Measurements from ENCODE around the gene ITSN2. TPM values are rescaled to one million over a fixed set of nuclear protein-coding genes. Genes with fewer than 3 reads are reported as not detected.

The ITSN2 gene
- total and polyA plus RNA-seq, 2 donors: 24.7 to 61.3 TPM

GRCh38 chr2:24337890-24338289, 22.4 kb downstream of the ITSN2 start:
- Histone ChIP-seq H3K27ac (ENCODE audit: low read depth) (no peak overlapping the region), H3K4me1 (ENCODE audit: insufficient read depth) (no peaks in the 10 kb centered on the region), H3K36me3 (ENCODE audit: insufficient read depth) (no peaks in the 10 kb centered on the region), H3K4me3 (ENCODE audit: low read depth, low read length) (no peak overlapping the region)
- WGBS: 41% methylated on average over 1 of the region's 1 CpG
- no peak for DNase-seq (ENCODE audit: extremely low spot score)

- Histone ChIP-seq H3K27ac (ENCODE audit: low read depth) (no peak overlapping the region), H3K4me3 (ENCODE audit: low read depth, low read length) (no peak overlapping the region), H3K36me3 (ENCODE audit: insufficient read depth) (no peaks in the 10 kb centered on the region), H3K4me1 (ENCODE audit: insufficient read depth) (no peaks in the 10 kb centered on the region)
- 89% methylated on average over 4 of the region's 4 CpGs for WGBS
- no peak for DNase-seq (ENCODE audit: extremely low spot score)
Observed at GRCh38 chr2:24336811-24337210, 23.5 kb downstream of the ITSN2 start.

GRCh38 chr2:24334245-24334633, 26.1 kb downstream of the ITSN2 start:
- 82% methylated on average over 8 of the region's 9 CpGs for WGBS

GRCh38 chr2:24332791-24333540, 27.4 kb downstream of the ITSN2 start:
- no peak overlapping the region for H3K27ac ChIP-seq (ENCODE audit: low read depth)
- H3K36me3 ChIP-seq (ENCODE audit: insufficient read depth): no peaks in the 10 kb centered on the region
- no peak overlapping the region for H3K4me3 ChIP-seq (ENCODE audit: low read depth, low read length)
- DNase-seq (ENCODE audit: extremely low spot score): no peak
- WGBS: 79% methylated on average over 2 of the region's 2 CpGs
- H3K4me1 ChIP-seq (ENCODE audit: insufficient read depth): peaks cover 1% of the 10 kb centered on the region

More at GRCh38 chr2:24334245-24334633, 26.1 kb downstream of the ITSN2 start:
- no peak for DNase-seq (ENCODE audit: extremely low spot score)
- H3K36me3 ChIP-seq (ENCODE audit: insufficient read depth): no peaks in the 10 kb centered on the region
- H3K4me3 ChIP-seq (ENCODE audit: low read depth, low read length): no peak overlapping the region
- peaks cover 1% of the 10 kb centered on the region for H3K4me1 ChIP-seq (ENCODE audit: insufficient read depth)
- H3K27ac ChIP-seq (ENCODE audit: low read depth): no peak overlapping the region

- H3K4me1 ChIP-seq (ENCODE audit: insufficient read depth): peaks cover 1% of the 10 kb centered on the region
Observed at GRCh38 chr2:24330161-24330560, 30.2 kb downstream of the ITSN2 start.

DNA sequence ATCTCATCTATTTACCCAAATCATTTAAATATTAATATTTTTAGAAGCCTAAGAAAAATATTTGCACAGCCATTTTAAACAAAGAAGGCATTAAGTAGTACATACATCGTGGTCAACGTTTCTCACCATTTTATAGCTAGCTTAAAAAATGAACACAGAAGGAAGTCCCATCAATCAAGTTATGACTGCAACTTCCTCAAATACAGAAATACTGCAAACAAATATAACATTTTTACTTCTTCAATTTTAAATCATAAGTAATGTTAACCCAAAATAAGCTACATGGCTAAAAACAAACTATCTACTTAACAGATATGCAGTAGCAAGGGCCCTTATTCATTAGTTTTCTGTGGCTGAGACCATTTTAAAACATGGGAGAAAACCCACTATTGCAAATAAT, 30.6 kb downstream of the ITSN2 start:
- 43% methylated on average over 2 of the region's 2 CpGs for WGBS
- no peak overlapping the region for H3K27ac ChIP-seq (ENCODE audit: low read depth)
- peaks cover 1% of the 10 kb centered on the region for H3K4me1 ChIP-seq (ENCODE audit: insufficient read depth)
- no peak overlapping the region for H3K4me3 ChIP-seq (ENCODE audit: low read depth, low read length)
- no peak for DNase-seq (ENCODE audit: extremely low spot score)
- no peaks in the 10 kb centered on the region for H3K36me3 ChIP-seq (ENCODE audit: insufficient read depth)

More at GRCh38 chr2:24330161-24330560, 30.2 kb downstream of the ITSN2 start:
- DNase-seq (ENCODE audit: extremely low spot score): no peak
- Histone ChIP-seq H3K4me3 (ENCODE audit: low read depth, low read length) (no peak overlapping the region), H3K27ac (ENCODE audit: low read depth) (no peak overlapping the region), H3K36me3 (ENCODE audit: insufficient read depth) (no peaks in the 10 kb centered on the region)
- 89% methylated on average over 11 of the region's 11 CpGs for whole genome bisulfite sequencing

- Histone ChIP-seq H3K4me3 (ENCODE audit: low read depth, low read length) (no peak overlapping the region), H3K27ac (ENCODE audit: low read depth) (no peak overlapping the region), H3K36me3 (ENCODE audit: insufficient read depth) (no peaks in the 10 kb centered on the region), H3K4me1 (ENCODE audit: insufficient read depth) (peaks cover 1% of the 10 kb centered on the region)
- 52% methylated on average over 3 of the region's 3 CpGs for WGBS
- DNase-seq (ENCODE audit: extremely low spot score): no peak
Observed at GRCh38 chr2:24328010-24328409, 32.3 kb downstream of the ITSN2 start.

- Histone ChIP-seq H3K27ac (ENCODE audit: low read depth) (no peak overlapping the region), H3K36me3 (ENCODE audit: insufficient read depth) (no peaks in the 10 kb centered on the region), H3K4me3 (ENCODE audit: low read depth, low read length) (no peak overlapping the region), H3K4me1 (ENCODE audit: insufficient read depth) (no peaks in the 10 kb centered on the region)
- DNase-seq (ENCODE audit: extremely low spot score): no peak
Observed at GRCh38 chr2:24317491-24317920, 42.8 kb downstream of the ITSN2 start.

GRCh38 chr2:24315669-24316068, 44.7 kb downstream of the ITSN2 start:
- Histone ChIP-seq H3K27ac (ENCODE audit: low read depth) (no peak overlapping the region), H3K4me3 (ENCODE audit: low read depth, low read length) (no peak overlapping the region), H3K36me3 (ENCODE audit: insufficient read depth) (peaks cover 2% of the 10 kb centered on the region), H3K4me1 (ENCODE audit: insufficient read depth) (no peaks in the 10 kb centered on the region)
- no peak for DNase-seq (ENCODE audit: extremely low spot score)
- WGBS: 86% methylated on average over 3 of the region's 3 CpGs

GRCh38 chr2:24313744-24314632, 46.3 kb downstream of the ITSN2 start:
- no peaks in the 10 kb centered on the region for H3K4me1 ChIP-seq (ENCODE audit: insufficient read depth)
- 92% methylated on average over 5 of the region's 5 CpGs for WGBS
- DNase-seq (ENCODE audit: extremely low spot score): no peak

GRCh38 chr2:24307961-24308360, 52.4 kb downstream of the ITSN2 start:
- DNase-seq (ENCODE audit: extremely low spot score): no peak
- 83% methylated on average over 2 of the region's 2 CpGs for WGBS
- Histone ChIP-seq H3K36me3 (ENCODE audit: insufficient read depth) (peaks cover 6% of the 10 kb centered on the region), H3K27ac (ENCODE audit: low read depth) (no peak overlapping the region), H3K4me3 (ENCODE audit: low read depth, low read length) (no peak overlapping the region), H3K4me1 (ENCODE audit: insufficient read depth) (no peaks in the 10 kb centered on the region)

More at GRCh38 chr2:24313744-24314632, 46.3 kb downstream of the ITSN2 start:
- Histone ChIP-seq H3K4me3 (ENCODE audit: low read depth, low read length) (no peak overlapping the region), H3K36me3 (ENCODE audit: insufficient read depth) (peaks cover 2% of the 10 kb centered on the region), H3K27ac (ENCODE audit: low read depth) (no peak overlapping the region)

DNA sequence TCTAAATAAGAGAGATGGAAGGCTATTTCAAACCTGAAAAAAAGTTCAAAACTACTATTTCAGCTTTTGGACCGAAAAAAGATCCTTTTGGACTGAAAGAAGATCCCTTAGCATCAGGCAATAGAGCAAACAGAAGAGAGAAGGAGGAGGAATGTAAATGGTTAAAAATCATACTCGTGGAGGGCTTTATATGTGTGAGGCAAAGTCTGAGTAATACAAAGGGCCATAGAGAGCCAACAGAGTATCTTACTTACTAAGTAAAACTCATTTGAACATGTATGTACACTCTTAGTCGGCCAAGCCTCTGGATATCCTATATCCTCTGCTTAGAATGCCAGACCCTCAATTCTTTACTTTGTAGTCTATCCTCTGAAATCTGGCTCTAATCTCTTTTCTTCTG, 55.7 kb downstream of the ITSN2 start:
- peak; percentile 1 for DNase-seq (ENCODE audit: extremely low spot score)
- H3K4me3 ChIP-seq (ENCODE audit: low read depth, low read length): no peak overlapping the region
- H3K4me1 ChIP-seq (ENCODE audit: insufficient read depth): no peaks in the 10 kb centered on the region
- peaks cover 7% of the 10 kb centered on the region for H3K36me3 ChIP-seq (ENCODE audit: insufficient read depth)
- WGBS: 37% methylated on average over 3 of the region's 3 CpGs
- H3K27ac ChIP-seq (ENCODE audit: low read depth): peak overlapping the region; percentile 28

- peaks cover 7% of the 10 kb centered on the region for H3K36me3 ChIP-seq (ENCODE audit: insufficient read depth)
- H3K27ac ChIP-seq (ENCODE audit: low read depth): no peak overlapping the region
- no peaks in the 10 kb centered on the region for H3K4me1 ChIP-seq (ENCODE audit: insufficient read depth)
- H3K4me3 ChIP-seq (ENCODE audit: low read depth, low read length): no peak overlapping the region
- 20% methylated on average over 4 of the region's 4 CpGs for WGBS
- peak; percentile 61 for DNase-seq (ENCODE audit: extremely low spot score)
Observed at GRCh38 chr2:24304098-24304497, 56.2 kb downstream of the ITSN2 start.

GRCh38 chr2:24301599-24301998, 58.7 kb downstream of the ITSN2 start:
- H3K4me3 ChIP-seq (ENCODE audit: low read depth, low read length): no peak overlapping the region
- H3K27ac ChIP-seq (ENCODE audit: low read depth): no peak overlapping the region
- 98% methylated on average over 6 of the region's 6 CpGs for WGBS
- no peak for DNase-seq (ENCODE audit: extremely low spot score)
- H3K36me3 ChIP-seq (ENCODE audit: insufficient read depth): peaks cover 7% of the 10 kb centered on the region
- no peaks in the 10 kb centered on the region for H3K4me1 ChIP-seq (ENCODE audit: insufficient read depth)

Measured in urinary bladder (tissue), 4 donors.